GM13976 (cell line): ENCODE results near the gene PANK2.
A peak's percentile ranks its signal among the peaks of the same experiment; 100 is the strongest.
"Not testable (repeated sequence)": the region's sequence is repeated elsewhere in the genome, so short reads cannot be mapped to it uniquely, and the experiment has no call there.

Experiments used
- DNase-seq: peaks from one replicate; pipeline ENCODE4 v3.0.0; 2012; ENCODE audit warnings: low spot score
- CTCF ChIP-seq: IDR thresholded peaks from 2 replicates; pipeline ENCODE4 v1.5.1; 2012; ENCODE audit warnings: borderline replicate concordance, mild to moderate bottlenecking; ENCODE audit not compliant: insufficient read depth; ENCODE audit errors: extremely low read depth, missing control alignments, control extremely low read depth
- in situ Hi-C: fragments of 300-500 bp; cut with MboI; formaldehyde crosslinking; loops from one replicate; pipeline ENCODE4 v1.12.0; 2022; ENCODE audit warnings: low sequenced_read_pairs, mixed read lengths, inconsistent platforms; ENCODE audit not compliant: unreplicated experiment

Gene PANK2

GRCh38 chr20:3901028-3901705 lies 12.0 kb downstream of the PANK2 start:
- no peak for DNase-seq
- no peak for TF ChIP-seq CTCF
- in situ Hi-C loops, result no loop called here

GRCh38 chr20:3901706-3902440 lies 12.7 kb downstream of the PANK2 start:
- no peak for TF ChIP-seq CTCF
- in situ Hi-C loops, result no loop called here
- DNase-seq, result no peak

- DNase-seq, result no peak
- no peak for TF ChIP-seq CTCF
- in situ Hi-C loops, result no loop called here
Measured at GRCh38 chr20:3902446-3902845, 13.3 kb downstream of the PANK2 start.

DNA sequence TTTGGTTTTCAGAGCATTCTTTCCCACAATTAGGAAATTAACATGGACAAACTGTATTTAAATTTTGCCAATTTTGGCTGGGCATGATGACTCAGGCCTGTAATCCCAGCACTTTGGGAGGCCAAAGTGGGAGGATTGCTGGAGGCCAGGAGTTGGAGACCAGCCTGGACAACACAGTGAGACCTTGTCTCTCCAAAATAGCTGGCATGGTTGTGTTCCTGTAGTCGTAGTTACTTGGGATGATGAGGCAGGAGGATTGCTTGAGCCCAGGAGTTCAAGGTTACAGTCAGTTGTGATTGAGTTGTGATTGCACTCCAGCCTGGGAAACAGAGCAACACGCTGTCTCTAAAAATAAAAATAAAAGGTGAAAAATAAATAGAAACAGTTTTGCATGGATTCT lies 15.0 kb downstream of the PANK2 start:
- no peak for DNase-seq
- in situ Hi-C loops, result no loop called here
- TF ChIP-seq CTCF, result no peak

DNA sequence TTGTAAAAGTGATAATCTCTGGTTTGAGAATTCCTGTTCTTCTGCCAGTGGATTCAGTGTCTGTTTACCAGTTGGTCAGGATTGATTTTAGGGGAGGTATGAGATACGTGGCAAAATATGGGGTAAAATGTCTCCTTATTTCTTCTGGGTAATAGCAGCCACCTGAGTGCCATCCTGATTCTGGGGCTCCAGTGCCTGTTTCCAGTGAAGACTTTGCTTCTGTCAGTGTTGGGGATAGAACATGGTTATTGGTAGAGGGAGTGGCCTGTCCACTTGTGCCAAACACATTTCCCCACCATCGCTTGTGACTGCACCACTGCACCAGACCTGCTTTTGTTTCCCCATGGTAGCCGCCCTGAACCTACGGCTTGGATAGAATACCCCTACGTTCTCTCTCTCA lies 15.7 kb downstream of the PANK2 start:
- in situ Hi-C loops, result no loop called here
- TF ChIP-seq CTCF, result no peak

GRCh38 chr20:3906744-3907721 lies 17.8 kb downstream of the PANK2 start:
- in situ Hi-C loops, result not testable (repeated sequence)
- peak; percentile 57 for DNase-seq

More for the DNA sequence above, 15.7 kb downstream of the PANK2 start:
- DNase-seq, result no peak
